K562 (cell line): ENCODE results near the gene CTDSP1. TPM values are rescaled to one million over a fixed set of nuclear protein-coding genes. Genes with fewer than 3 reads are reported as not detected.

Experiments used
- CSDE1 ChIP-seq, 2 experiments: fragments of 450-650 bp; IDR thresholded peaks; 2 replicates each; pipeline ENCODE4 v1.6.1; 2016; ENCODE audit warnings: mild to moderate bottlenecking in 1 of 2
- HMG20A ChIP-seq: fragments of 450-650 bp; formaldehyde crosslinking; conservative IDR thresholded peaks from 2 replicates; pipeline ENCODE4 v1.4.0; 2020; ENCODE audit warnings: mild to moderate bottlenecking, mixed read lengths
- MAZ ChIP-seq, 2 experiments: fragments of 450-650 bp in 1 of 2; sonication (generic) in 1 of 2; formaldehyde crosslinking; IDR thresholded peaks in 1 of 2; conservative IDR thresholded peaks in 1 of 2; 2 replicates each; pipeline versions ENCODE4 v1.4.0 to v1.5.0; 2020; ENCODE audit warnings: mild to moderate bottlenecking in 1 of 2, missing genetic modification reagents in 1 of 2
- MCM7 ChIP-seq, 2 experiments: fragments of 450-650 bp; IDR thresholded peaks; 2 replicates each; pipeline ENCODE4 v1.6.1; 2016 to 2018
- SRSF3 ChIP-seq: fragments of 200-400 bp; formaldehyde crosslinking; IDR thresholded peaks from 2 replicates; pipeline ENCODE4 v1.6.1; 2016; ENCODE audit warnings: mild to moderate bottlenecking, low read length, moderate library complexity; ENCODE audit not compliant: insufficient read depth
- XRCC5 ChIP-seq: fragments of 200-400 bp; formaldehyde crosslinking; IDR thresholded peaks from 2 replicates; pipeline ENCODE4 v1.6.1; 2017; ENCODE audit warnings: low read depth, mild to moderate bottlenecking, low read length
- ZNF551 ChIP-seq: fragments of 250-450 bp; sonication (Bioruptor Pico); IDR thresholded peaks from 2 replicates; pipeline ENCODE4 v1.5.0; 2021; ENCODE audit warnings: mild to moderate bottlenecking, moderate library complexity
- polyA plus RNA-seq, 8 experiments: library from polyadenylated mRNA; depleted of rRNA in 4 of 8; stranded (reverse) in 5 of 8; unstranded in 3 of 8; fragments of >200 nt; fragmentation: Nextera tagmentation in 2 of 8; fragmentation: Illumina TruSeq in 1 of 8; extraction: Ambion mirVana in 2 of 8; extraction: Trizol in 1 of 8; gene quantifications; 2 replicates each; pipeline versions ENCODE4 v1.2.1 to v1.2.3, GENCODE V29; 2011 to 2014; ENCODE audit warnings: inconsistent platforms in 1 of 8, missing spikeins in 1 of 8
- total RNA-seq, 7 experiments: library from RNA; depleted of rRNA in 6 of 7; stranded (reverse); fragments of >200 nt in 6 of 7; fragmentation: Illumina TruSeq in 2 of 7; extraction: Trizol in 2 of 7; gene quantifications; 2 replicates each; pipeline versions ENCODE4 v1.2.1 to v1.2.3, GENCODE V29; 2011 to 2021; ENCODE audit warnings: low replicate concordance in 1 of 7
- TF ChIP-seq, protein P1 (sequence below), 3 experiments: fragments of 200-800 bp in 1 of 3; fragments of 250-450 bp in 1 of 3; fragments of 450-650 bp in 1 of 3; sonication (Bioruptor Pico) in 1 of 3; sonication (Bioruptor generic) in 1 of 3; formaldehyde crosslinking in 1 of 3; IDR thresholded peaks; 2 replicates each; pipeline versions ENCODE4 v1.6.1 to v1.8.0; 2016 to 2022; ENCODE audit warnings: mild to moderate bottlenecking in 2 of 3, missing genetic modification characterization in 2 of 3, missing compliant biosample characterization in 1 of 3, moderate library complexity in 1 of 3
- TF ChIP-seq, protein P2 (sequence below): fragments of 250-450 bp; sonication (Bioruptor Pico); IDR thresholded peaks from 2 replicates; pipeline ENCODE4 v1.5.0; 2021
- TF ChIP-seq, protein P3 (sequence below): IDR thresholded peaks from 2 replicates; pipeline ENCODE4 v1.6.1; 2011; ENCODE audit warnings: borderline replicate concordance, low read depth, mild to moderate bottlenecking, moderate library complexity, low read length; ENCODE audit not compliant: insufficient read depth, poor library complexity, severe bottlenecking
- TF ChIP-seq, protein P4 (sequence below), 2 experiments: fragments of 450-650 bp in 1 of 2; IDR thresholded peaks; 2 replicates each; pipeline ENCODE4 v1.6.1; 2011 to 2017; ENCODE audit warnings: low read depth in 2 of 2, antibody characterized with exemption in 1 of 2, borderline replicate concordance in 1 of 2, low read length in 1 of 2, mild to moderate bottlenecking in 1 of 2, mixed read lengths in 1 of 2; ENCODE audit not compliant: control insufficient read depth in 1 of 2
- TF ChIP-seq, protein P5 (sequence below): fragments of 250-450 bp; sonication (Bioruptor Pico); IDR thresholded peaks from 2 replicates; pipeline ENCODE4 v1.5.0; 2021; ENCODE audit warnings: mild to moderate bottlenecking, borderline replicate concordance

CTDSP1 gene
- total and polyA plus RNA-seq, 9 of the 15 experiments (the other 6 are each of a cell fraction or from before 2014, with no cell fraction given), result 2.4 to 74.8 (median 45.8) TPM

DNA sequence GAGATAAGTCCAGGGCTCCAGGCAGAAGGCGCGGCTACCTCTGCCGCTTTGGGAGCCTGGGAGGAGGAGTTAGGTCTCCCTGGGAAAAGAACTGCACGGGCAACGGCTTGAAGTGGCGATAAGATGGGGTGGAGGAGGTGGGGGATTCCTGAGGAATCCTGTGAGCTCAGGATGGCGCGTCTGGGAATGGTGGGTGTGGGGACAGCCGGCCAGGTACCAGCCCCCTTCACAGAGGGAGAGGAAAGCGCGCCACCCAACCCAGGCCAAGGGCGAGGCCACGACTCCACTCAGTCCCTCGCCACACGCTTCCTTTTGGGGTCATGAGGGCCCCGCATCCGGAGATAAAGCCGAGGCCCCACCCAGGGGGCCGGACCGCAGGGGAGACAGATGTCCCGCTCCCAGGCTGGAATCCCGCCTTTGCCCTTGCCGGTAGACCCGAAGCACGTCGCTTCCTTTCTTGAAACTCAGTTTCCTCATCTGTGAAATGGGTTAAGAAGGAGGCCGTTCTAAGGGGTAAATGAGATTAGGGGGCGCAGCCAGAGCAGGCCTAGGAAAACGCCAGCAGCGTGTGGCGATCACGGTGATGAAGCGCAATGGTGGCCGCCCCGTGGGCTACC lies 1.7 kb upstream of the CTDSP1 start (continued):
- TF ChIP-seq XRCC5, result peak; percentile 40; the same call in 1 of the 2 replicates
- no peak for TF ChIP-seq HMG20A (CRISPR knock-in tag)
- TF ChIP-seq, protein P1, sequence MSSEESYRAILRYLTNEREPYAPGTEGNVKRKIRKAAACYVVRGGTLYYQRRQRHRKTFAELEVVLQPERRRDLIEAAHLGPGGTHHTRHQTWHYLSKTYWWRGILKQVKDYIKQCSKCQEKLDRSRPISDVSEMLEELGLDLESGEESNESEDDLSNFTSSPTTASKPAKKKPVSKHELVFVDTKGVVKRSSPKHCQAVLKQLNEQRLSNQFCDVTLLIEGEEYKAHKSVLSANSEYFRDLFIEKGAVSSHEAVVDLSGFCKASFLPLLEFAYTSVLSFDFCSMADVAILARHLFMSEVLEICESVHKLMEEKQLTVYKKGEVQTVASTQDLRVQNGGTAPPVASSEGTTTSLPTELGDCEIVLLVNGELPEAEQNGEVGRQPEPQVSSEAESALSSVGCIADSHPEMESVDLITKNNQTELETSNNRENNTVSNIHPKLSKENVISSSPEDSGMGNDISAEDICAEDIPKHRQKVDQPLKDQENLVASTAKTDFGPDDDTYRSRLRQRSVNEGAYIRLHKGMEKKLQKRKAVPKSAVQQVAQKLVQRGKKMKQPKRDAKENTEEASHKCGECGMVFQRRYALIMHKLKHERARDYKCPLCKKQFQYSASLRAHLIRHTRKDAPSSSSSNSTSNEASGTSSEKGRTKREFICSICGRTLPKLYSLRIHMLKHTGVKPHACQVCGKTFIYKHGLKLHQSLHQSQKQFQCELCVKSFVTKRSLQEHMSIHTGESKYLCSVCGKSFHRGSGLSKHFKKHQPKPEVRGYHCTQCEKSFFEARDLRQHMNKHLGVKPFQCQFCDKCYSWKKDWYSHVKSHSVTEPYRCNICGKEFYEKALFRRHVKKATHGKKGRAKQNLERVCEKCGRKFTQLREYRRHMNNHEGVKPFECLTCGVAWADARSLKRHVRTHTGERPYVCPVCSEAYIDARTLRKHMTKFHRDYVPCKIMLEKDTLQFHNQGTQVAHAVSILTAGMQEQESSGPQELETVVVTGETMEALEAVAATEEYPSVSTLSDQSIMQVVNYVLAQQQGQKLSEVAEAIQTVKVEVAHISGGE (CRISPR knock-in tag; IDR thresholded peaks at IDR 0.05), result no peak
- TF ChIP-seq, protein P2, sequence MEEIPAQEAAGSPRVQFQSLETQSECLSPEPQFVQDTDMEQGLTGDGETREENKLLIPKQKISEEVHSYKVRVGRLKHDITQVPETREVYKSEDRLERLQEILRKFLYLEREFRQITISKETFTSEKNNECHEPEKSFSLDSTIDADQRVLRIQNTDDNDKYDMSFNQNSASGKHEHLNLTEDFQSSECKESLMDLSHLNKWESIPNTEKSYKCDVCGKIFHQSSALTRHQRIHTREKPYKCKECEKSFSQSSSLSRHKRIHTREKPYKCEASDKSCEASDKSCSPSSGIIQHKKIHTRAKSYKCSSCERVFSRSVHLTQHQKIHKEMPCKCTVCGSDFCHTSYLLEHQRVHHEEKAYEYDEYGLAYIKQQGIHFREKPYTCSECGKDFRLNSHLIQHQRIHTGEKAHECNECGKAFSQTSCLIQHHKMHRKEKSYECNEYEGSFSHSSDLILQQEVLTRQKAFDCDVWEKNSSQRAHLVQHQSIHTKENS (CRISPR knock-in tag), result no peak
- peak; percentile 55 to 83 for TF ChIP-seq MAZ (CRISPR knock-in tag; conservative IDR thresholded peaks at IDR 0.05 in 1 of 2, IDR thresholded peaks at IDR 0.05 in 1 of 2)
- TF ChIP-seq, protein P3, sequence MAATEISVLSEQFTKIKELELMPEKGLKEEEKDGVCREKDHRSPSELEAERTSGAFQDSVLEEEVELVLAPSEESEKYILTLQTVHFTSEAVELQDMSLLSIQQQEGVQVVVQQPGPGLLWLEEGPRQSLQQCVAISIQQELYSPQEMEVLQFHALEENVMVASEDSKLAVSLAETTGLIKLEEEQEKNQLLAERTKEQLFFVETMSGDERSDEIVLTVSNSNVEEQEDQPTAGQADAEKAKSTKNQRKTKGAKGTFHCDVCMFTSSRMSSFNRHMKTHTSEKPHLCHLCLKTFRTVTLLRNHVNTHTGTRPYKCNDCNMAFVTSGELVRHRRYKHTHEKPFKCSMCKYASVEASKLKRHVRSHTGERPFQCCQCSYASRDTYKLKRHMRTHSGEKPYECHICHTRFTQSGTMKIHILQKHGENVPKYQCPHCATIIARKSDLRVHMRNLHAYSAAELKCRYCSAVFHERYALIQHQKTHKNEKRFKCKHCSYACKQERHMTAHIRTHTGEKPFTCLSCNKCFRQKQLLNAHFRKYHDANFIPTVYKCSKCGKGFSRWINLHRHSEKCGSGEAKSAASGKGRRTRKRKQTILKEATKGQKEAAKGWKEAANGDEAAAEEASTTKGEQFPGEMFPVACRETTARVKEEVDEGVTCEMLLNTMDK, result no peak
- no peak for TF ChIP-seq CSDE1 (IDR thresholded peaks at IDR 0.05)
- TF ChIP-seq, protein P4, sequence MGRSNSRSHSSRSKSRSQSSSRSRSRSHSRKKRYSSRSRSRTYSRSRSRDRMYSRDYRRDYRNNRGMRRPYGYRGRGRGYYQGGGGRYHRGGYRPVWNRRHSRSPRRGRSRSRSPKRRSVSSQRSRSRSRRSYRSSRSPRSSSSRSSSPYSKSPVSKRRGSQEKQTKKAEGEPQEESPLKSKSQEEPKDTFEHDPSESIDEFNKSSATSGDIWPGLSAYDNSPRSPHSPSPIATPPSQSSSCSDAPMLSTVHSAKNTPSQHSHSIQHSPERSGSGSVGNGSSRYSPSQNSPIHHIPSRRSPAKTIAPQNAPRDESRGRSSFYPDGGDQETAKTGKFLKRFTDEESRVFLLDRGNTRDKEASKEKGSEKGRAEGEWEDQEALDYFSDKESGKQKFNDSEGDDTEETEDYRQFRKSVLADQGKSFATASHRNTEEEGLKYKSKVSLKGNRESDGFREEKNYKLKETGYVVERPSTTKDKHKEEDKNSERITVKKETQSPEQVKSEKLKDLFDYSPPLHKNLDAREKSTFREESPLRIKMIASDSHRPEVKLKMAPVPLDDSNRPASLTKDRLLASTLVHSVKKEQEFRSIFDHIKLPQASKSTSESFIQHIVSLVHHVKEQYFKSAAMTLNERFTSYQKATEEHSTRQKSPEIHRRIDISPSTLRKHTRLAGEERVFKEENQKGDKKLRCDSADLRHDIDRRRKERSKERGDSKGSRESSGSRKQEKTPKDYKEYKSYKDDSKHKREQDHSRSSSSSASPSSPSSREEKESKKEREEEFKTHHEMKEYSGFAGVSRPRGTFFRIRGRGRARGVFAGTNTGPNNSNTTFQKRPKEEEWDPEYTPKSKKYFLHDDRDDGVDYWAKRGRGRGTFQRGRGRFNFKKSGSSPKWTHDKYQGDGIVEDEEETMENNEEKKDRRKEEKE (IDR thresholded peaks at IDR 0.05; ENCODE audit: borderline replicate concordance in 1 of 2, control insufficient read depth in 1 of 2, low read depth in 2 of 2, low read length in 1 of 2), result no peak
- TF ChIP-seq MCM7 (IDR thresholded peaks at IDR 0.05), result no peak
- no peak for TF ChIP-seq SRSF3
- TF ChIP-seq ZNF551 (CRISPR knock-in tag), result no peak
- TF ChIP-seq, protein P5, sequence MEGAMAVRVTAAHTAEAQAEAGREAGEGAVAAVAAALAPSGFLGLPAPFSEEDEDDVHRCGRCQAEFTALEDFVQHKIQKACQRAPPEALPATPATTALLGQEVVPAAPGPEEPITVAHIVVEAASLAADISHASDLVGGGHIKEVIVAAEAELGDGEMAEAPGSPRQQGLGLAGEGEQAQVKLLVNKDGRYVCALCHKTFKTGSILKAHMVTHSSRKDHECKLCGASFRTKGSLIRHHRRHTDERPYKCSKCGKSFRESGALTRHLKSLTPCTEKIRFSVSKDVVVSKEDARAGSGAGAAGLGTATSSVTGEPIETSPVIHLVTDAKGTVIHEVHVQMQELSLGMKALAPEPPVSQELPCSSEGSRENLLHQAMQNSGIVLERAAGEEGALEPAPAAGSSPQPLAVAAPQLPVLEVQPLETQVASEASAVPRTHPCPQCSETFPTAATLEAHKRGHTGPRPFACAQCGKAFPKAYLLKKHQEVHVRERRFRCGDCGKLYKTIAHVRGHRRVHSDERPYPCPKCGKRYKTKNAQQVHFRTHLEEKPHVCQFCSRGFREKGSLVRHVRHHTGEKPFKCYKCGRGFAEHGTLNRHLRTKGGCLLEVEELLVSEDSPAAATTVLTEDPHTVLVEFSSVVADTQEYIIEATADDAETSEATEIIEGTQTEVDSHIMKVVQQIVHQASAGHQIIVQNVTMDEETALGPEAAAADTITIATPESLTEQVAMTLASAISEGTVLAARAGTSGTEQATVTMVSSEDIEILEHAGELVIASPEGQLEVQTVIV (CRISPR knock-in tag), result no peak
